Suprapubic skin (tissue), 4 donors: ENCODE results near the gene SH3GL2.

Source experiments
- CTCF ChIP-seq, 2 donors: fragments of 200-600 bp in 1 of 2; fragments of 450-650 bp in 1 of 2; sonication (generic) in 1 of 2; IDR thresholded peaks; one replicate each; pipeline ENCODE4 v1.5.1; 2016 to 2019; ENCODE audit warnings: antibody characterized with exemption in 2 of 2, mild to moderate bottlenecking in 1 of 2, moderate library complexity in 1 of 2
- EP300 ChIP-seq: sonication (generic); formaldehyde crosslinking; IDR thresholded peaks from one replicate; pipeline ENCODE4 v1.6.1; 2017; ENCODE audit warnings: antibody characterized with exemption
- POLR2A ChIP-seq, 2 donors: fragments of 450-650 bp; IDR thresholded peaks; one replicate each; pipeline ENCODE4 v1.6.1; 2017; ENCODE audit warnings: antibody characterized with exemption in 2 of 2, mild to moderate bottlenecking in 2 of 2, moderate library complexity in 2 of 2
- POLR2AphosphoS5 ChIP-seq, 3 donors: sonication (generic); formaldehyde crosslinking; IDR thresholded peaks; one replicate each; pipeline ENCODE4 v1.6.1; 2017; ENCODE audit warnings: antibody characterized with exemption in 3 of 3

GRCh38 chr9:17843236-17843635 lies 264.4 kb downstream of the SH3GL2 start:
- no peak for TF ChIP-seq CTCF (IDR thresholded peaks at IDR 0.05)
- no peak for TF ChIP-seq EP300
- no peak for TF ChIP-seq POLR2AphosphoS5 (IDR thresholded peaks at IDR 0.05)
- no peak for TF ChIP-seq POLR2A (IDR thresholded peaks at IDR 0.05)
